Measurements from ENCODE around the gene DIAPH2.

- TF ChIP-seq POLR2A (IDR thresholded peaks at IDR 0.05) = no peak
- no peak for TF ChIP-seq CTCF (IDR thresholded peaks at IDR 0.05)
Measured at GRCh38 chrX:97374266-97374665, 689.6 kb downstream of the DIAPH2 start.
